Astrocyte (in vitro differentiated cells and primary cell): ENCODE results near the gene SLC43A1.

ENCODE experiments used
- EZH2 ChIP-seq: IDR thresholded peaks from 2 replicates; pipeline ENCODE4 v1.6.1; 2012; ENCODE audit warnings: mild to moderate bottlenecking, low read length, inconsistent platforms; ENCODE audit not compliant: insufficient read depth
- TF ChIP-seq, protein P1 (sequence below): IDR thresholded peaks from 2 replicates; pipeline ENCODE4 v1.5.1; 2011; ENCODE audit warnings: low read depth, mild to moderate bottlenecking, inconsistent platforms, low read length, moderate library complexity; ENCODE audit not compliant: insufficient read depth

DNA sequence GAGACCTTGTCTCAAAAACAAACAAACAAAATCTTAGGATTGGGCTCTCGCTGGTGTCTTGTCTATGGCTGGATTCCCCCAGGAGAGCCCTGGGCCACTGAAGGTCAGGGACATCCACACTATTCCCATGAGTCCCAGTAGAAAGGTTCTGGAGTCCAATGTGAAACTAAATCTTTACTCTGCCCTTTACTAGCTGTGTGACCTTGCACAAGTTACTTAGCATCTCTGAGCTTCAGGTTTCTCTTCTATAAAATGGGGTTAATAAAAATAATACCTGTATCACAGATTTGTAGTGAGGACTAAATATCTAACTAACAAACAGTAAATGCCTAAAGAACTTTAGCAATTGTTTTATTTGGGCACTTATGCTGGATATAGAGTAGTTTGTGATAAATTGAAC lies 9.0 kb downstream of the SLC43A1 start:
- TF ChIP-seq EZH2, result no peak
- TF ChIP-seq, protein P1, sequence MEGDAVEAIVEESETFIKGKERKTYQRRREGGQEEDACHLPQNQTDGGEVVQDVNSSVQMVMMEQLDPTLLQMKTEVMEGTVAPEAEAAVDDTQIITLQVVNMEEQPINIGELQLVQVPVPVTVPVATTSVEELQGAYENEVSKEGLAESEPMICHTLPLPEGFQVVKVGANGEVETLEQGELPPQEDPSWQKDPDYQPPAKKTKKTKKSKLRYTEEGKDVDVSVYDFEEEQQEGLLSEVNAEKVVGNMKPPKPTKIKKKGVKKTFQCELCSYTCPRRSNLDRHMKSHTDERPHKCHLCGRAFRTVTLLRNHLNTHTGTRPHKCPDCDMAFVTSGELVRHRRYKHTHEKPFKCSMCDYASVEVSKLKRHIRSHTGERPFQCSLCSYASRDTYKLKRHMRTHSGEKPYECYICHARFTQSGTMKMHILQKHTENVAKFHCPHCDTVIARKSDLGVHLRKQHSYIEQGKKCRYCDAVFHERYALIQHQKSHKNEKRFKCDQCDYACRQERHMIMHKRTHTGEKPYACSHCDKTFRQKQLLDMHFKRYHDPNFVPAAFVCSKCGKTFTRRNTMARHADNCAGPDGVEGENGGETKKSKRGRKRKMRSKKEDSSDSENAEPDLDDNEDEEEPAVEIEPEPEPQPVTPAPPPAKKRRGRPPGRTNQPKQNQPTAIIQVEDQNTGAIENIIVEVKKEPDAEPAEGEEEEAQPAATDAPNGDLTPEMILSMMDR, result no peak
